Pancreas (tissue), 10 donors: ENCODE measurements around the gene PHIP. TPM values are rescaled to one million over a fixed set of nuclear protein-coding genes. Genes with fewer than 3 reads are reported as not detected.

Experiments
- ATAC-seq, 4 donors: fragments of 200-7000 bp; cut with Tn5 transposase; one replicate each; pipeline versions ENCODE4 v1.8.0 to v1.9.1; 2020; ENCODE audit warnings: mild to moderate bottlenecking in 4 of 4, moderate library complexity in 4 of 4
- DNase-seq, 6 donors: peaks; one replicate each; pipeline ENCODE4 v3.0.0-alpha.2; 2020
- FAIRE-seq: peaks from 2 replicates; lab custom pipeline; 2012; peaks lifted over from hg19 to GRCh38; lab: Jason Lieb, UNC
- H3K27ac ChIP-seq, 4 donors: fragments of 200-600 bp; sonication (generic); 1 replicate in 3 of 4; 2 replicates in 1 of 4; pipeline versions ENCODE4 v1.5.0 to v1.8.0; 2020
- H3K27me3 ChIP-seq, 4 donors: fragments of 200-600 bp; one replicate each; pipeline ENCODE4 v1.8.0; 2021
- H3K36me3 ChIP-seq, 3 donors: fragments of 200-600 bp; sonication (generic) in 1 of 3; one replicate each; pipeline versions ENCODE4 v1.5.0 to v1.8.0; 2020 to 2021
- H3K4me1 ChIP-seq, 3 donors: fragments of 200-600 bp; one replicate each; pipeline ENCODE4 v1.8.0; 2021
- H3K4me3 ChIP-seq, 4 donors: fragments of 200-600 bp; sonication (generic) in 2 of 4; one replicate each; pipeline versions ENCODE4 v1.5.0 to v1.8.0; 2020 to 2021
- H3K9me3 ChIP-seq, 4 donors: fragments of 200-600 bp; one replicate each; pipeline ENCODE4 v1.8.0; 2021
- WGBS, 2 donors: extraction: QIAGEN DNeasy Blood & Tissue Kit; methylation state at CpG; one replicate each; pipeline ENCODE4 v1.1.7; 2013; 5-methylcytosine and 5-hydroxymethylcytosine counted together
- intact Hi-C, 3 donors: fragments of 100-400 bp; cut with DNase I; formaldehyde crosslinking; loops; one replicate each; pipeline versions ENCODE4 v1.11.1 to v1.14.2; 2022
- polyA plus RNA-seq, 2 donors: library from polyadenylated mRNA; stranded (reverse); fragments of 200-250 nt; gene quantifications; one replicate each; pipeline ENCODE4 v1.2.3, GENCODE V29; 2013
- total RNA-seq, 6 donors: library from RNA; stranded (reverse); fragmentation: NEBNext Ultra II Directional in 4 of 6; extraction: Animal tissue kit (Norgen Biotek cat#: 25700) in 4 of 6; gene quantifications; one replicate each; pipeline versions ENCODE4 v1.2.1 to v1.2.4, GENCODE V29; 2021 to 2023
- TF ChIP-seq, protein P1 (sequence below), 4 donors: fragments of 200-600 bp; sonication (generic) in 3 of 4; IDR thresholded peaks; one replicate each; pipeline versions ENCODE4 v1.5.0 to v1.8.0; 2021; ENCODE audit warnings: antibody characterized with exemption in 4 of 4
- donor health status: healthy with polysubstance abuse.
- donor health status: DM: no; HTN: no; CAD: no; lungs with moderate emphysema.
- donor health status: DM: no; HTN: no; CAD: no.
- donor health status: control.
- donor health status: control.
- donor health status: Bipolar disorder and iron deficiency.
- donor health status: DM: yes; HTN: yes; CAD: no.
- donor health status: DM: no; HTN: no; CAD: no.
- donor health status: DM: no; HTN: no; CAD: no.
- donor health status: DM: yes; HTN: yes; CAD: no.

The PHIP gene
- total and polyA plus RNA-seq, 8 donors: 8.3 to 17.9 (median 11.0) TPM

DNA sequence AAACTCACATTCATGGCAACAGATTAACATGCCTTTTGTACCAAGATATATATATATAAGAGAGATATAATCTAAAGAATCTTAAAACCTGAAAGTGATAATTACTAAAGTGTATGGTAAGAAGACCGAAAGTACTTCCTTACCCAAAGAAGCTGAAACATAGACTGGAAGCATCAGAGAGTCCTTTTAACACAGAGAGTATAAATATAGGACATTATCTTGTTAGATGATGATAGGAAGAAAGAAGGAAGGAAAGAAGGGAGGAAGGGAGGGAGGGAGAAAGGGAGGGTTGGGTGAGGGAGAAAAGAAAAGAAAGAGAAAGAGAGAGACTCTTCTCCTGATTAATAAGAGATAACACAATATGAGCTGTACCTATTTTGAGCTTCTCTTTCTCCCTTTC is 68.2 kb downstream of the PHIP start:
- no peaks in the 10 kb centered on the region for H3K27me3 ChIP-seq
- WGBS, 2 donors: 96 to 99% methylated on average over 1 of the region's 1 CpG
- H3K9me3 ChIP-seq: no peaks in the 10 kb centered on the region
- FAIRE-seq (no peak), DNase-seq (no peak), ATAC-seq (no peak)
- H3K36me3 ChIP-seq: peaks cover 0 to 15% (median 0%) of the 10 kb centered on the region in 3 donors
- no peak overlapping the region for H3K4me3 ChIP-seq
- TF ChIP-seq, protein P1, sequence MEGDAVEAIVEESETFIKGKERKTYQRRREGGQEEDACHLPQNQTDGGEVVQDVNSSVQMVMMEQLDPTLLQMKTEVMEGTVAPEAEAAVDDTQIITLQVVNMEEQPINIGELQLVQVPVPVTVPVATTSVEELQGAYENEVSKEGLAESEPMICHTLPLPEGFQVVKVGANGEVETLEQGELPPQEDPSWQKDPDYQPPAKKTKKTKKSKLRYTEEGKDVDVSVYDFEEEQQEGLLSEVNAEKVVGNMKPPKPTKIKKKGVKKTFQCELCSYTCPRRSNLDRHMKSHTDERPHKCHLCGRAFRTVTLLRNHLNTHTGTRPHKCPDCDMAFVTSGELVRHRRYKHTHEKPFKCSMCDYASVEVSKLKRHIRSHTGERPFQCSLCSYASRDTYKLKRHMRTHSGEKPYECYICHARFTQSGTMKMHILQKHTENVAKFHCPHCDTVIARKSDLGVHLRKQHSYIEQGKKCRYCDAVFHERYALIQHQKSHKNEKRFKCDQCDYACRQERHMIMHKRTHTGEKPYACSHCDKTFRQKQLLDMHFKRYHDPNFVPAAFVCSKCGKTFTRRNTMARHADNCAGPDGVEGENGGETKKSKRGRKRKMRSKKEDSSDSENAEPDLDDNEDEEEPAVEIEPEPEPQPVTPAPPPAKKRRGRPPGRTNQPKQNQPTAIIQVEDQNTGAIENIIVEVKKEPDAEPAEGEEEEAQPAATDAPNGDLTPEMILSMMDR (IDR thresholded peaks at IDR 0.05): no peak
- intact Hi-C loops: no loop called here
- no peak overlapping the region for H3K27ac ChIP-seq
- peaks cover 0 to 11% (median 11%) of the 10 kb centered on the region in 3 donors for H3K4me1 ChIP-seq

DNA sequence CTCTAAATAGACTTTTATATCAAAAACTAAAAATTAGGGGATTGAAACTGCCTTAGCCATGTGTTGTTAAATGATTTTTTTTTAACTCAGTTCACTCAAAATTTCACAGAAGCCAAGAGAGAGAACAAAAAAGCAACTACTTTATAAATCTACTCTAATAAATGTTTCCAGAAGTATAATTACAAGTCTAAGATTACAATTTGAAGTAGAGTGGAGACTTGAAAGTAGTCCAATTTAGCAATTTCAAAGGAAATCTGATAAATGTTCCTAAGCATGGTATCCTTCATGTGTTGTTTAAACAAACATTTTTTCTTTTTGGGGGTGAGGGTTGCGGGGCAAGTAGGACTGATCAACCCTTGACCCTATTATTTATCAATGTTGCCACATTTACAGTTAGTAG is 72.6 kb downstream of the PHIP start:
- no peak overlapping the region for H3K27ac ChIP-seq
- WGBS, 2 donors: 44 to 68% methylated on average over 1 of the region's 1 CpG
- intact Hi-C loops: no loop called here

DNA sequence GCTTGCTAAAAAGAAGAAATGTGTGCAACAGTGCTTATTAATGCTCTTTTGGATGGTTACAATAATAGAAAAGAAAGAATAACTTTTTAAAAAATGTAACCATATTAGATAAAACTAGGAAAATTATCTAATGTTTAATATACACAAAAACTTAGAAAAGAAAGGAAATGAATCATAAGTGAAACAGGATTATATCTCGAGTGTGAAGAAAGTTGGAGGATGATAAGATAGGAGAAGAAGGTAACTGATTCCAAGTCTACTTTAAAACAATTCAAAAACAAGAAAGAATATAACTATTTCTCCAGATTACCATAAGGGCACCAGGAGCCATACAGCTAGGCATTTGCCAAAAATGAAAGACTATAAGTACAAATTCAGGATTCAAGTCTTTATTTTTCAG is 73.0 kb downstream of the PHIP start:
- 35 to 36% methylated on average over 1 of the region's 1 CpG for WGBS, 2 donors
- H3K36me3 ChIP-seq: peaks cover 0 to 25% (median 2%) of the 10 kb centered on the region in 3 donors
- FAIRE-seq (no peak), ATAC-seq (no peak), DNase-seq (no peak)
- no peak overlapping the region for H3K27ac ChIP-seq
- H3K9me3 ChIP-seq: no peaks in the 10 kb centered on the region
- TF ChIP-seq, protein P1 (IDR thresholded peaks at IDR 0.05): no peak
- H3K4me1 ChIP-seq: peaks cover 0 to 12% (median 11%) of the 10 kb centered on the region in 3 donors
- no peaks in the 10 kb centered on the region for H3K27me3 ChIP-seq
- no peak overlapping the region for H3K4me3 ChIP-seq
- intact Hi-C loops: no loop called here

More for the DNA sequence above, 72.6 kb downstream of the PHIP start:
- Histone ChIP-seq H3K36me3 (peaks cover 0 to 25% (median under 1%) of the 10 kb centered on the region in 3 donors), H3K4me1 (peaks cover 0 to 12% (median 11%) of the 10 kb centered on the region in 3 donors), H3K27me3 (no peaks in the 10 kb centered on the region), H3K4me3 (no peak overlapping the region), H3K9me3 (no peaks in the 10 kb centered on the region)
- FAIRE-seq (no peak), ATAC-seq (no peak), DNase-seq (no peak)
- TF ChIP-seq, protein P1 (IDR thresholded peaks at IDR 0.05): no peak

DNA sequence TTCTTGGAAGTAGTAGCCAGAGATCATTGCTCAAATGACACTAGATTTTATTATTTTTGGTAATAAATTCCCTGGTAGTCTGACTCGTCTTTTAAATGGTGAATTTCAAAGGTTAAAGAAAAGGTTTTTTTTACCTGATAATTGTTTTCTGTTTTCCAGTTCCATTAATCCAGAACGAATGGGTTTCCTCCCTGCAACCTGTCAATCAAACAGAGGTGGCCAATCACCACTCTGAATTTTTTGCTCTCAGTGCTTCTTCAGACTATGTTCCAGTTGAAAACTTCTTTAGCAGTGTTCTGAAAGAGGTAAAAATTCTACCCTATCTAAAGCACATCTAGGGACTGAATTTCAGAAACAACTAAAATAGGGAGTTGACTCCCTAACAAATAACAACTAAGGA is 73.8 kb downstream of the PHIP start:
- no peaks in the 10 kb centered on the region for H3K27me3 ChIP-seq
- no peak overlapping the region for H3K27ac ChIP-seq
- intact Hi-C loops: no loop called here
- peaks cover 0 to 12% (median 11%) of the 10 kb centered on the region in 3 donors for H3K4me1 ChIP-seq
- ATAC-seq (no peak), DNase-seq (no peak), FAIRE-seq (no peak)
- WGBS, 2 donors: 79 to 85% methylated on average over 2 of the region's 2 CpGs
- peaks cover 0 to 25% (median 2%) of the 10 kb centered on the region in 3 donors for H3K36me3 ChIP-seq
- H3K4me3 ChIP-seq: no peak overlapping the region
- TF ChIP-seq, protein P1 (IDR thresholded peaks at IDR 0.05): no peak
- H3K9me3 ChIP-seq: no peaks in the 10 kb centered on the region

DNA sequence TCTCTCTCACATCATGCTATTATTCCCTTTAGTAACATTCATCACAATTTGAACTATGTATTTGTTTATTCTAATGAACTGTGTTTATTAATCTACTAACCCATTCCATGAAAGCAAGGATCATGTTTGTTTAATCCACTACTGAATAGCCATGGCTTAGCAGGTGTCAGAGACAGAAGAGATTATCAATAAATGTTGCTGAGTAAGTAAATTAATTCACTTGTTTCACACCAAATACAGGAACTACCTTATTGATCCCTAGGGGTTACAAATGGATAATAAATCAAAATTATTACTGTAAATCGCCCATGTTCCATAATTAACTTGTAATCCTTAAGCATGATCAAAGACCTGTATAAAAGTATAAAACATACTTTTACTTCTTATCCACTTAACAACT is 76.6 kb downstream of the PHIP start:
- WGBS, 2 donors: 74 to 76% methylated on average over 1 of the region's 1 CpG
- ATAC-seq (no peak), DNase-seq (no peak), FAIRE-seq (no peak)
- Histone ChIP-seq H3K27me3 (no peaks in the 10 kb centered on the region), H3K4me1 (peaks cover 0 to 12% (median 11%) of the 10 kb centered on the region in 3 donors), H3K36me3 (peaks cover 0 to 44% (median 2%) of the 10 kb centered on the region in 3 donors), H3K4me3 (no peak overlapping the region), H3K9me3 (no peaks in the 10 kb centered on the region), H3K27ac (no peak overlapping the region)
- intact Hi-C loops: no loop called here
- TF ChIP-seq, protein P1 (IDR thresholded peaks at IDR 0.05): no peak
